NCI-H2107 treated with DMSO at 0.1 percent for 48 hours (cell line): ENCODE measurements around the gene SCLY.

Experiments used
- DNase-seq: peaks from one replicate; lab custom pipeline; 2025; ENCODE audit not compliant: unreplicated experiment; lab: John Stamatoyannopoulos, UW

SCLY gene

GRCh38 chr2:238137885-238138284, 77.1 kb downstream of the SCLY start:
- no peak for DNase-seq

GRCh38 chr2:238138331-238139195, 77.8 kb downstream of the SCLY start, which contains the start of gene KLHL30:
KLHL30 (plus strand) TSS chr2:238138668; CDS start chr2:238140755, 2,087 bp downstream.
- no peak for DNase-seq

GRCh38 chr2:238139196-238140039, 78.6 kb downstream of the SCLY start:
- DNase-seq = no peak

- DNase-seq = no peak
Measured at GRCh38 chr2:238140040-238140439, 79.2 kb downstream of the SCLY start.

- DNase-seq = no peak
Measured at GRCh38 chr2:238140721-238141540, 80.1 kb downstream of the SCLY start.

GRCh38 chr2:238141541-238142318, 80.9 kb downstream of the SCLY start:
- no peak for DNase-seq

- DNase-seq = no peak
Measured at GRCh38 chr2:238142382-238143205, 81.8 kb downstream of the SCLY start.

GRCh38 chr2:238143239-238143951, 82.6 kb downstream of the SCLY start:
- DNase-seq = no peak

GRCh38 chr2:238144262-238144661, 83.5 kb downstream of the SCLY start:
- DNase-seq = no peak

GRCh38 chr2:238145046-238145445, 84.2 kb downstream of the SCLY start:
- no peak for DNase-seq

- no peak for DNase-seq
Measured at GRCh38 chr2:238145851-238146250, 85.0 kb downstream of the SCLY start.

GRCh38 chr2:238146884-238147544, 86.2 kb downstream of the SCLY start:
- no peak for DNase-seq

GRCh38 chr2:238148981-238149380, 88.2 kb downstream of the SCLY start:
- DNase-seq = no peak
